DMS153 (cell line): ENCODE data around the gene SETMAR.
"Not testable (repeated sequence)": the region's sequence is repeated elsewhere in the genome, so short reads cannot be mapped to it uniquely, and the experiment has no call there.

Experiments
- DNase-seq: peaks from one replicate; lab custom pipeline; 2025; lab: John Stamatoyannopoulos, UW

The SETMAR gene

DNA sequence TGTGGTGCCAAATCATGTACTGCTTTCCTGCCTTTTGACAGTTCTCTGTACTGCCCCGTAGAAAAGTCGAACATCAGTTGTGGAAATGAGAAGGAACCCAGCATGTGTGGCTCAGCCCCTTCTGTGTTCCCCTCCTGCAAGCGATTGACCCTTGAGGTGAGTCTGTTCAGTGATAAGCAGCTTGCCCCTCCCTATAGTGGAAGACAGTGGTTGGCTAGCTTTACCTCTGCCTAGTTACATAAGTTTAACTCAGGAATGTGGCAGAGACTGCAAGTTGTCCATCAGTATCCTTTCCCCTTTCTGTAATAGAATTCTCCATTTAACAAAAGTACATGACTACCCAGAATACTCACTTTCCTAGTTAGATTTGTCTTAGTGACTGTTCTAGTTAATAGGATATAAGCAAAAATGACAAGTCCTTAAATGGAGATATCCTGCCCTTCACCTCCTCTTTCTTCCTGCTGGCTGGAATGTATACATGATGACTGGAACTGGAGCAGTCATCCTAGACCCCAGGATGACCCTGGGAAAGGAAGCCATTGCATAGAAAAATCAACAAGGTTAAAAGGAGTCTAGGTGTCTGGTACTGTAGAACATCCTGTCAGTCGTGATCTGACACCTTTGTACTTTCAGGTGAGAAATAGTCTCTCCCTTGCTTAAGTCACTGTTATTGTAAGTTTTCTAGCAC lies 10.6 kb downstream of the SETMAR start:
- DNase-seq = no peak

DNA sequence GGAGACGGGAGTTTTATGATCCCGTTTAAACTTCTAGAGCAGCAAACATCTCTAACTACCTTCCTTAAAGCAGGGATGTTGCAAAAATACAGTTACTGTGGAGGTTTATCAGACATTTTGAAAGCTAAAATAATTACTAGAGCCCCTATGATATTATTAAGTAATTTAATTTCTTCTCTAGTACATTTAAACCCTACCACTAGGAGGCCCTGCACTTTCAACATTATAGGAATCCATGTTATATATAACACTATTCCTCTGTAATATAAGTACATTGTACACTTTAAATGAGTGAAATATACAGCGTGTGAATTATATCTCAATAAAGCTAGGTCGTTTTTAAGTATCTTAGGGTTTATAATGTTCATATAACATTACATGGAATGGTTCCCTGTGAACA lies 11.5 kb downstream of the SETMAR start:
- no peak for DNase-seq

DNA sequence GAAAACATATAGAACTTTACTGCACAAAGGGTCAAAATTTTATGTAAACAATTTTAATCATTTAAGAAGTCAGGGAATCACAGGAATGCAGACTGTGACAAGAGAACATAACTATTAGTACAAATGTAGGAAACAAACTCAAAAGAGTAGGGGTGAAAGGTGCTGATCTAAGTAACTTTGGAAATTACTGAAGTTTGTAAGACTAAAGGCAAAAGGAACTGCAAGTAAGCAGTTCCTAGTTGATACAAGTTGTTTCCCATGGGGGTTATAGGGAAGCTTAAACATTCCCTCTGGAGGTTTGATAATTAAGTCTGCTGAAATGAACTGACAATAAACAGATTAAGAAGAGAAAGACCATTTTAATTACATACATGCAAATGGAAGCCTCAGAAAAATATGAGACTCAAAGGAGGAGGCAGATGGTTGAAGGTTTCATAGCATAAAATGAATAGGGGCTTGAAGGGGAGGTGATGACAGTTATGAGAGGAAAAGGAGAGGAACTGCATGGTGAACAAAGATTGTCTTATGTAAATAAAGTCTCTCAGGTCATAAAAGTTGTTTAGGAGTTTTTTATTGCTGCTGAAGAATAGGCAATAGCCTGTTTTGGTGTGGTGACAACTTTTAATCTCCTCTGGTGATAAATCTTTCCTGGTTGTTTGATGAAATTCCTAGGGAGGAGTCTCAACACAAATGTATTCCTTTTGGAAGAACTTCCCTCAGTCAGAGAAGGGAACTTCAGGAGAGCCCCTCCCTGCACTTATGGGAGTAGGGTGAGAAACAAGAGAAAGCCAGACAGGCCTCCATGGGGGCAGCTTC lies 17.1 kb downstream of the SETMAR start:
- DNase-seq = no peak

DNA sequence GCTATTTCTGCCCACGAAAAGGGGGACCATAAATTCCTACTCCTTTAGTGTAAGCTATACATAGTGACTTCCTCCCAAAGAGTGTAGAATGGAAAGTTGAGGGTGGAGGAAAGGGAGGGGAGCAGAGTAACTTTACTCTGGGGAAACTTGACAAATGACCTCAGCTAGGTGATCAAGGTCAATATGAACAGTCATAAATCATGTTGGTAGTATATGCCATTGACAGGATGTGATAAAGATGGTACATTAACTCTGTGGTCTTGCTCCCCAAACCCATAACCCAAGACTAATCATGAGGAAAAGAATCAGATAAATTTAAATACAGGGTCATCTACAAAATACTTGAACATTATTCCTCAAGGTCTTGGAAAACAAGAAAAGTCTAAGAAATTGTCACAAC lies 18.6 kb downstream of the SETMAR start:
- DNase-seq = no peak

DNA sequence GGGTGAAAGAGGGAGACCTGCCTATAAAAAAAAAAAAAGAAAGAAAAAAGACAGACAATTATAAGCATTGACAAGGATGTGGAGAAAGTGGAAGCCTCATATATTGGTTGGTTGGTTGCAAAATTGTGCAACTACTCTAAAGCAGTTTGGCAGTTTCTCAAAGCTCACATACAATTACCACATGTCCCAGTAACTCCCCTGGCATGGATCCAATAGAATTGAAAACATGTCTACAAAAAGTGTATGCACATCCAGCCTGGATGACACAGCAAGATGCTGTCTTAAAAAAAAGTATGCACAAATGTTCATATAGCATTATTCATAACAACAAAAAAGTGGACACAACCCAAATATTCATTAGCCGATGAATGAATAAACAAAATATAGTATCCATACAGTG lies 19.5 kb downstream of the SETMAR start:
- no peak for DNase-seq

DNA sequence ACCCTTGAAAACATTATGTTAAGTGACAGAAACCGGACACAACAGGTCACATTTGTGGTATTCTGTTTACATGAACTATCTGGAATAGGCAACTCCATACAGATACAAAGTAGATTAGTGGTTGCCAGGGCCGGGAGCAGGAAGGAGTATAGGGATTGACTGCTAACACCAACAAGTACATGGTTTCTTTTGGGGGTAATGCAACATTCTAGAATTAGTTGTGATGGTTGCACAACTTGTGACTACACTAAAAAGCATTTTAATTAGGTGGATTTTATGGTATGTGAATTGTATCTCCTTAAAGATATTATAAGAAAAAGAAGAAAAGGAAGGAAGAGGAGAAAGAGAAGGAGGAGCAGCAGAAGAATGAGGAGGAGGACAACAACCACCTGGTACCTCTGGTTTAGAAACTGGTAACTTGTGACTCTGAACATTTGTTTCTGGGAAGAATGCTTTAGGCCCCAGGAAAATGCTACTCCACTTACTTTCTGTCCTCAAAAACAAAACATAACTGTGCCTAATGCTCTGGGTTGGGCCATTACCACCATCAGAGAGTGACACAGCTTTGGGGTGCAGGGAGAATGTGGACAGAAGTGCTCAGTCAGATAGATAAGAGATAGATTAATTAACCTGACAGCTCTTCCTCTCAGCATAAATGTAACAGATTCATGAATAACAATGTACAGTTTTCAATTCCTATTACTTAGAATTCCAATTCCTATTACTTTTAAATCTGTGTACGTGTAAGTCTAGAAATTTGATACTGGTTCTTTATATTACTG lies 20.3 kb downstream of the SETMAR start:
- no peak for DNase-seq

DNA sequence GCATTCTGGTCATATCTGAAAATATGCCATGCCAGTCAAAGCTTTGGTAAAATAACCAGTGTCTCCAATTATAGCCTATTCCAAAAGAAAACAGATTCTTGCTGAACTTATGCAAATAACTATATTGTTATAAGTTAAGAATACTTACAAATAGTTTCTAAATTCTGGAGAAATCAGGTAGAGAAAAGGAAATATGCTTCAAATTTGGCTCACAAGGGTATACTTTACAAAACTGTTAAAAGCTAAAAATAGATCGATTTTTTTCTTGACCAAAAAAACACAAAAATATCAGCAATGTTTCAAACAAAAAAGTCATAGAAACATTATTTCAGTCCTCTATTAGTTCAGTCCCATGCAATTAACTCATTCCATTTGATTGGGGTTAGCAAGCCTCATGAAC lies 23.7 kb downstream of the SETMAR start:
- DNase-seq = no peak

DNA sequence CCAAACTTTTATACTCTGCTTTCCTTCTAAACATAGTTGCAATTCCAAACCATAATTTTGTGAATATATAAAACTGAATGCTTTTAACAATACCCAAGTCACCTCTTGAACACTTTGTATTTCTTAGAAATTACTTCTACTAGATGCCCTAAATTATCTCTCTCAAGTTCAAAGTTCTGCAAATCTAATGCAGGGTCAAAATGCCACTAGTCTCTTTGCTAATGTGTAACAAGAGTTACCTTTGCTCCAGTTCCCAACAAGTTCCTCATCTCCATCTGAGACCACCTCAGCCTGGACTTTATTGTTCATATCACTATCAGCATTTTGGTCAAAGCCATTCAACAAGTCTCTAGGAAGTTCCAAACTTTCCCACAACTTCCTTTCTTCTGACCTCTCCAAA lies 26.6 kb downstream of the SETMAR start:
- DNase-seq = not testable (repeated sequence)

DNA sequence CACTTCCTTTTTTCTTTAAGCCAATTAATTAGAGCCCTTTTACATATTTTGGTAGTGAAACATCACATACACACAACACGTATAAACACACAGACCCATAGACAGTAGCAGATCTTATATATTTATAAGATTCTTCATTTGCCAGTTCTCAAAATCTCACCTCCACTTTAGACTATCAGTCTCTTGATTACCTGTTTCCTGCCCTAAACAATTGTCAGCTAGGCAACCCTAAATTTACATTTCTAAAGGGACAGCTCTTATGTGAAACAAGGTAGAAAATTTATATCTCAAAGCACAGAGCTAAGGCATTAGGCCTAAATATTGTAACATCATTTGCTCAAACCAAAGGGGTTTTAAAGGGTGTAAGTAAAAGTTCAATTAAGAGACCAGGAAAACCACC lies 28.9 kb downstream of the SETMAR start:
- DNase-seq = no peak

DNA sequence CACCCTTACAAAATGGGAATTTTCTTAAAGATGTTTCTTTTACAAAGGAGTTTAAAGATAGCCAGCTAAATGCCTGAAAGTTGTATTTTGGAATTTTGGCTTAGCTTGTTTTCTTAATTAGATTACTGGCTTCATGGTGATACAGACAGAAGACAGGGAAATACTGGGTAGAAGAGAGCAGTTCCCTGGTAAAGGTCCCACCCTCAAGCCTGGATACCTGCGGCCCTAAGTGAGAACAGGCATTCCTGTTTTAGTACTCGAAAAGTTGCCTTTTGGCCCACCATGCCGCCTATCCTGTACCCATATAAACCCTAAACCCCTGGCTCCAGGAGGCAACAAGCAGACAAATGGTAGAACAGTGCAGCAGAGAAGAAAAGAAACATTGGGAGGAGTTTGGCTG lies 29.4 kb downstream of the SETMAR start:
- no peak for DNase-seq

DNA sequence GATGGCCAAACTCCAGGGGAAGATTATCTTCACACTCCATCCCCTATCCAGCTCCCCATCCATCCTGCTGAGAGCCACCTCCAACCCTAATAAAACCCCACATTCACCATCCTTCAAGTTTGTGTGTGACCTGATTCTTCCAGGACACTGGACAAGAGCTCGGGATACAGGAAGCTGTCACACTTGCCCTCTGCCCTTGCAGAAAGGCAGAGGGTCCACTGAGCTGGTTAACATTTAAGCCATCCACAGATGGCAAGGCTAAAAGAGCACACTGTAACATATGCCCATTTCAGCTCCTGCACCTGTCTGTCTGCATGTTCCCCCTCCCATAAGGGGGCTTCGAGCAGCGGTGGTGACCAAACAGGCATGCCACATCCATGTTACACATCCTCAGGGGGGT lies 29.8 kb downstream of the SETMAR start:
- DNase-seq = no peak

DNA sequence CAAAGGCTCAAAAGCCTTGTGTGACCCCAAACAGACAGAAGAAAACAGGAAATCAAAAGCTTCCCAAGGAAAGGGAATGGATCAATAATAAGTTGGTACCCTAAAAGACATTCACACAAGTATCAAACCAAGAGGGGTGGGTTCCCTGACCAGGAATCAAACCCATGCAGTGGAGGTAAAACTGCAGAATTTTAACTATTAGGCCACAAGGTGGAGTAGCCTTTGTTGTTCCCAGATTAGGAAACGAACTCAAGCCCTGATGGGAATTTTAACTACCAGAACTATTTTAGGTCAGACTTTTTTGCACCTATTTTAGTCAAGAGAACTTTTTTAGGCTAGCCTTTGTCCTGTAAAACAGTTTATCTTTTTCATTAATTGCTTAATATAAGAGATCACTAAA lies 31.4 kb downstream of the SETMAR start:
- no peak for DNase-seq

DNA sequence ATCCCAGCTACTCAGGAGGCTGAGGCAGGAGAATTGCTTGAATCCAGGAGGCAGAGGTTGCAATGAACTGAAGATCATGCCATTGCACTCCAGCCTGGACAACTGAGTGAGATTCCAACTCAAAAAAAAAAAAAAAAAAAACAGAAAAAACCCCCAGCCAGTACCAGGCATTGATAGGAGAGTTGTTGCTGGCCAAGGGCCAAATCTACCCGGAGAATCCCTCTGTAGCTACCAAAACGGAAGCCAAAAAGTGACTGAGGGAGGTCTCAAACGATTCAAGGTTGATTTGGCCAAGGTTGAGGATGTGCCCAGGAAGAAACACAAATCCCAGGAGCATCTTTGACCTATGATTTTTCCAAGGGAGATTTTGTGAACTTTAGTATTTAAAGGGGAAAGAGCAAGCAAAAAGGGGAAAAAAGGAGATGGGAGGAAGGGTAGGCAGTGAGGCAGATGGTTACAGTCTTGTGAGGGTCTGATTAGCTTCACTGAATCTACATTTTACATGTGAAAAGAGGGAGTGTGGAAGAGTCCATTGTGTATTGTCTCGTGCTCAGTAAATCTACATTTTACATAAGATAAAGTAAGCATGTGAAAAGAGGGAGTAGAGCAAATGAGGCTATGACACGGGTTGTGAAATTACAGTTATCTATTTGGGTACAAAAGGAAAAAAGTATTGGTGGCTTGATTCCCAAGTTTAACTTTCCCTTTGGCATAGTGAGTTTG lies 32.8 kb downstream of the SETMAR start:
- no peak for DNase-seq

DNA sequence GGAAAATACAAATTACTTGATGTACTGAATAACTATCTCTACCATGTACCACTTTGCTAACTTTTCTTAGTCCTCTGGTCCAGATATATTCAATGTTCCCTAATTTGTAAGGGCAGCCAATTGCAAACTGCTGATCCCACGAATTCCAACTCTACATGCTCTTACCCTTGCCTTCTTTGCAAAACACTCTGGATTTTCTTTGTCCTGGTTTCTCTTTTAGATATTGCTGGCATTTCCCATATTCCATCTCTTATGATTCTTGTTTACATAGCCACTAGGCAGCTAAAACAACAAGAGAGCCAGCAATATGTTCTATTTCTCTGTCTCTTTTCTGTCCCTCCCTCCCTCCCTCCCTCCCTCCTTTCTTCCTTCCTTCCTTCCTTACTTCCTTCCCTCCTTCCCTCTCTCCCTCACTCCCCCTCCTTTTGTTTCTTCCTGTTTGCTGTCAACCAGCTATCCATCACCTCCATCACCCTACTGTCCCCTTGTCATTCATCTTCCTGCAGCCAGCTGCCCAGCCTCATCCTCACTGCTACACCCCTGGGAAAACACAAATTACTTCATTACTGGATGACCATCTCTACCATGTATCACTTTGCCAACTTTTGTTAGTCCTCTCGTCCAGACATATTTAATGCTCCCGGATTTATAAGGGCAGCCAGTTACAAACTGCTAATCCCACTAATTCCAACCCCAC lies 33.8 kb downstream of the SETMAR start:
- DNase-seq = no peak

DNA sequence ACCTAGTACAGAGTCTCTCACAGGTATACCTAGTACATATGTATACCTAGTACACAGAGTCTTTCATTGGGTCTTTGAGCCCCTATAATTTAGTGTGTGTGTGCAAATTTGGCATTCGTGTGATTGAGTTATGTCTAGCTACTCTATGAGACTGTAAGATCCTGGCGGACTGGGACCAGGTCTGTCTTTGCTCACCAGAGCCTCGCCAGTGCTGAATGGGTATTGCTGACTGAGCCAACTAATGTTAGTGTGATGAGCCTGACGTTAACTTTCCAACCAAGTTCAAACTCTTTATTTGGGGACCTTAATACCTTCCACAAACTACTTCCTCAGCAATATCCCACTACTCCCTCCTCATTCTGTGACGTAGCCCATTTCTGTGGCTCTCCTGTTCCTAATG lies 35.6 kb downstream of the SETMAR start:
- DNase-seq = no peak

DNA sequence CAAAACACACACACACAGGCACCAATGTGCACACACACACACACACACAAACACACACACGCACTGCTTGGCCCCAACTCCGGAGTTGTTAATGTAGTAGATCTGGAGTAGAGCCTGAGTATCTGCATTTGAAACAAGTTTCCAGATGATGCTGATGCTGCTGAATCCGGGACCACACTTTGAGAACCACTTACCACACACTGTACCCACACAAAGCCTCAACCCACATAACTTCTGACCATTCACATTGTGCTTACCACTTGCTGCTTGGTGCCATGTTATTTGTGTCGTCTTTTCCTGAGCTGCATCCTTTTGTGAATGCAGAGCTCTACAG lies 36.9 kb downstream of the SETMAR start:
- no peak for DNase-seq

DNA sequence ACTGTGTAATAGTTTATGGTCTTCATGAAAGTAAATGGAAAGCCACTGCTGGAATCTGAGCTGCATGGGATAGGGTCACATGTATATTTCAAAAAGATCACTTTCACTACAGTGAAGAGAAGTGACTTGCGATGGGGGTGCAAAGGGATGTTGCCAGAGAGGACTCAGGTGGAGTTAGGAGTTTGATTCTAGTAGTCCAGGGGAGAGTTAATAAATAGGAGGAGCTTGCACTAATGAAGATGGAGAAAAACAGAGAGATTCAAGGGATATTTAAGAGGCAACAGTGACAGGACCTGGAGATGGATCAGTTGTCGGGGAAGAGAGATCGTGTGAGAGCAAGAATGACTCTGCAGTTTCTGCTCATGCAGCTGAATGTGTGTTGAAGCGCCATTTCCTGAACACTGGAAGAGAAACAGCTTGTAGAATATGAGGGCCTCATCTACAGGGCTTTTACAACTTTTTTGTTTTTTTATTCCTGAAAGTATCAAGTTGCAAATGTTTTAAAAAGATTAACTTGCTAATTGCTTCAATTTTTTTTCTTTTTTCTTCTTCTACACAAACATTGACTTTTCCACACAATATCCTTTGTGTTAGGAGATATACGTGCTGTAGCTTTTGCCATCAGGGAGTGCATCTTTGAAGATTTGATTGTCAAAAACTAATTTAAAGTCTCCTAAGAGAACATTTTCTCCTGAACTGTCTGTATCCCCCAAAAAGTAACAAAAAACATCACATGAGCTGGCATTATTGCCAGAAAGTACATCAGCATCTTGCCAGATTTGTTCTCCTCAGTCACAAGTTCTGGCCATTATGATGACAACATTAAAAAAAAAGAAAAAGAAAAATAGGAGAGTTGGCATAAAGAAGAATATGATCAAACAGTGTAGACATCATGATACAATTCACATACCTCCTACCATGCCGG lies 37.5 kb downstream of the SETMAR start:
- DNase-seq = no peak

DNA sequence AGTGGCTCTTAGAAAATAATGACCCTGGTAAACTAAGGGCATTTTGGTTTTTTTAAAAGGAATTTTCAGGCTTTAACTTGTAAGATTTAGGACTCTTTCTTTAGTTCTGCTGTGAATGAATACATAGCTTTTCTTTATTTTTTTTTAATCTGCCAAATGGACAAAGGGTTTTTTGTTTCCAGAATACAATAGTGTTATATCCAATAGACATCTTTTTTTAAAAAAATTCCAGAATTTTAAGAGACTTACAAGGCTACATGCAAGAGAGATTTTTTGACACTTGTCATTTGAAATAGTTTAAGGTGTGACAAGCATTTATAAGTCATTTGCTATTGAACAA lies 38.1 kb downstream of the SETMAR start:
- DNase-seq = no peak

DNA sequence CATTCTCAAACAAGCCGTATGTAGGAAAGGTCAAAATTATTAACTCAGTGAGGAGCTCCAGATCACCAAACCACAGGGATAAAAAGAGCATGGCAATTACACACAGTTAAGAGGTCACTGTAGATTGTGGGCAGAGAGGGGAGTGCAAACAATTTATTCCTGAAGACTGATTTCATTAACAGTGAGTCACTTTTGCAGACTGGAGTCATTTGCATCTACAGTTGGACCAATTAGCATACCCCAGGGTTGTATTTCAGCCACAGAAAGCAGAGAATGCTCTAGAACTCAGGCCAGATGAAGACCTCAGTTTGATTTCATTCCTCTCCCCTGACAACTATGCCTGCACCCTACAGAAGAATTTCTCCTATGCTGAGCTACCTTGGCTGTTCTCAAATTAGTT lies 40.1 kb downstream of the SETMAR start:
- DNase-seq = no peak

DNA sequence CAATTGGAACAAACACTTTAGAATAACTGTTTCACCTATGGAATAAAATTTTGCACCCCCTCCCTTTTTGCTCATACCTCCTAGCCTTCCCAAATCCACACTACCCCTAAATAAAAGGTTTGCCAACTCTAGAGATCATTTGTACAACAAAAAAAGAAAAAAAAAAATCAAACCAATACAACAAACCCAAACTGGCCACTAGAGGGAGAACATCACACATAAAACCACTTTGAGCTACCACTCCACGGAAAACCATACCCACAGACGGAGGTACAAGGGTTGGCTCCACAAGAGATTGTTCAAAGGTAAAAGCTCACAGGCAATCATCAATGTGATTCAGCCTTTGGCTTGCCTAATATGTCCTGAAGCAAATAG lies 47.6 kb downstream of the SETMAR start:
- DNase-seq = no peak
